Measurements from ENCODE around the gene MCC.
A peak's percentile ranks its signal among the peaks of the same experiment; 100 is the strongest.

MCC gene

DNA sequence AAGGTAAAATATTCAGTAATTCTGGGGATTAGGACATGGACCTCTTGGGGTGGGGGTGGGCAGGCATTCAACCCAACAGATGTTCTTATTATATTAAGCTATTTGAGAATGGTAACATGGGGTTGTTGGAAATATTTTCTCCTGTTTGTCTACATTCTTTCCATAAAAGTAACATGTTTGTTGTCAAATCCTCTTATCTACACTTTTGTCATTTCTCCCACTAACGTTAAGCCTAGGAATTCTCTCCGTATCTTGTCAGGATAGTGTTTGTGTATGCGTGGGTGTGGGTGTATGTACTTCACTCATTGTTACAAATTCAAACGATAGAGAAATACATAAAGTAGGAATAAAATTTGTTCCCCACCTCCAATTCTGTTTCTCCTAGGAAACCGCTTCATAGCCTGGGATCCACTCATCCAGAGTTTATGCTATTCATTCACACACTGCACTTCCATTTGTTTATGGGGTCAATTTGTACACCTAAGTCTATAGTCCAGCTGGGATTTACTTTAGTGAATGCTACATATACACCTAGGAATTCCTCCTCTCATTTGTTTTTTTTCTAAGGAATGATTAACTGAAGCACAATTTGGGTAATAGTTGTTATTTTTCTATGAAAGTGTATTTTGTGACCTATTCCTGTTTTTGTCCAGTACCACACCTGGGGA is 294.8 kb downstream of the MCC start:
- no peak for DNase-seq

DNA sequence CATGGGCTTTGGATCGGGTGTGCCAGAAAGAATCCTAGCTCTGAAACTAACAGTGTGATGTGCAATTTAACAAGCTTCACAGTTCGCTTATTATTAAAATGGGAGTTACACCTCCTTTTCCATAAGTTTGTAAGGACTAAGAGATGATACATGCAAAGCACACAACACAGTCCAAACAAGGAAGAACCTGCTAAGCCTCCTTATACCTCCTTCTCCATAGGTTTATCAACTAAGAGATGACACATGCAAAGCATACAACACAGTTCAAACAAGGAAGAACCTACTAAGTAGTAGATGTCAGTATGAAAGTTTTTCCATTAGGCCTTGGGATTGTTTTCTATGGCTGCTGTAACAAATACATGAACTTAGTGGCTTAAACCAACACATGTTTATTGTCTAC is 295.7 kb downstream of the MCC start:
- no peak for DNase-seq

DNA sequence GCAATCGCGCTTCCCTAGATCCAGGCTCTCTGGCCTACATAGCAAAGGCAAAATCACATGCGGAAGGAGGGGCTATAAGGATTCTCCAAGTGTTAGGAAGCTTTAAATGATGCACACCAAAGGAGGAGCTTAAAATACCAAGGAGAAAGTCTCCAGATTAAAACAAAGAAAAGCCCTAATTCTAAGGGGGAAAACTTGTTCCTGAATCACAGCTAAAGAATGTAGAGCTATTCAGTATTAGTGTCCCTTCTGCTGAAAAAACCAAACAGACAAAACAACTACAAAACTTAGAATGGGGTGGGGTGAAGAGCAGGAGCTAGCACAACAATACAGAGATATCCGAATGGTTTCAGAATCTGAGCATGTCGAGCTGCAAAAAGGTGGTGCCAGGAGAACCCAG is 297.9 kb downstream of the MCC start:
- DNase-seq = no peak

DNA sequence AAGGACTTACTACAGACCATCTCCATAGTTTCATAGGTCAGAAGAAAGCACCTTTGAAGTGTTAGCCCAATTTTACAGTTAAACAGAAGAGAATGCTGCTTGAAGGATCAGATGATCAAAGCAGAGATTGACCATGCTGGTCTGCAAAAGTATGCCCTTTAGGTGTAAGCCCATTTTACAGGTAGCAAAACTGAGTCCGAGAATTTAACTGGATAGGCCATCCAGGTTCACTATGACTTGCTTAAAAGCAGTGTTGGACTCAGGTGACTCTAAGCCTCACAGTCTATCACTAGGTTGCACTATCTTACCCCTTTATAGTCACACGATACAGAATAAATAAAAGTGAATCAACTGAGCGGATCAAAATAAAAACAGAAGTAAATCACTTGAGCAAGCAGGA is 299.0 kb downstream of the MCC start:
- no peak for DNase-seq

DNA sequence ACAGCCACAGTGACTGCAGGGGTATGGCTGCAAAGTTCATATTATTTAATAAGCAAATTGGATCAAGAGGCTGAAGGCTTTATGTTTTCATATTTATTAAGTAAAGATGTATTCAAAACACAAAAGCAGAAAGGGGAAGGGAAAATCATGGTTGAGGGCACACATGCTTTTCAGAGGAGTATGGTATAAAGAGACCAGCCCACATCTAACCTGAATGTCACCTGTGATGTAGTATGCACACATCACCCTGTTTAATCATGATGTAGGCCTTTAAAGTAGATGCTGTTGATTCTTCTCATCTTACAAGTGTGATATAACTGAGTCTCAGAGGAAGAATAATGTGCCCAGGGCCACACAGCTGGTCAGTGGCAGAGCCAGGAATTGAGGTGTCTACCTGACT is 299.8 kb downstream of the MCC start:
- no peak for DNase-seq

DNA sequence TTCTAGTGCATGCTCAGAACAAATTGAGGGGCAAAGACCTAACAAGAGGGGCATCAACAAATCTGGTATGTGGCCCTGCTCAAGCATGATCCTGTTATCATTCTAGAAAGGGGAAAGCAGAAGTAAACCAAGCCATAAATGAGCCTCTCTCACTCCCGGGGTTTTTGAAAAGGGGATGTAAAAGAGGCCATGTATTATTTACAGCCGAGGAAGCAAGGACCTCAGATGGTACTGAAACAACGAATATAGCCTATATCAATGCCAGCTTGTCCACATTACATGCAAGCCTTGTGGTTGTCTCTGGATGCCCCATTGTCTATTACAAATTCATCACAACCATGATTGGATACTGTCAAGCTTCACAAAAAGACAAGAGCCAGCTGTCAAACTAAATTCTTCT is 300.3 kb downstream of the MCC start:
- peak; percentile 35 for DNase-seq

DNA sequence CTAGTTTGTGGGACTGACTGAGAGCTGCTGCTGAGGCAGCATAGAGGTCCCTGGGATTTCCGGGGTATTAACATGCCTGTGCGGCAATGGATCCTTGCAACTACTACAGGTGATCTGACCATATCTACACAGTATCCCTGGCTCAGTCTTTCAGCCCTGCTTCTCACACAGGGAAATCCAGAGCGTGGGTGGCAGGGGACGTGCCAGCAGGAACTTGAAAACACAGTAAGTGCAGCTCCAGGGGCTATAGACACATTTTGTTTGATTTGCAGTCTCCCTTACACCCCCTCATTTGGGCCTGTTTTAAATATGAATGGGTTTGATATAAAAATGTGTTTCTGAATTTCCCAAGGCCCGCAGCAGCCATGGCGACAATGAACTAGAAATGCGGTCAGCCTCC is 302.2 kb downstream of the MCC start:
- DNase-seq = no peak

DNA sequence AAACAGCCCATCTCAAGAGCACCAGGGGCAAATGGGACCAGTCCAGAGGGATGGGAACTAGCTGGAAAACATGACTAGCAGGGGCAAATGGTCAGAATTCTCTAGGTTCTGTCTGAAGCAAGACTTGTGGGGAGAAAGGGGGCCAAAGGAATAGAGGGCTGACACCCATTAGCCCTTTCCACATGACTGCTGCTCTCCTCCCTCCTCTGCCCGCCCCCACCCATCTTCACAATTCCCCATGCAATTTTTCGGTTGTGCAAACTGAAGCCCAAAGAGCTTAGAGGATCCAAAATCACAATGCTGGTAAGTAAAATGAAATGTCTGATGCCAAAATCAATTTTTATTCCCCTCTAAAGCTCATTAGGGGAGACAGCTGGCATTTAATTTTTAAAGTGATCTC is 304.6 kb downstream of the MCC start:
- DNase-seq = no peak

DNA sequence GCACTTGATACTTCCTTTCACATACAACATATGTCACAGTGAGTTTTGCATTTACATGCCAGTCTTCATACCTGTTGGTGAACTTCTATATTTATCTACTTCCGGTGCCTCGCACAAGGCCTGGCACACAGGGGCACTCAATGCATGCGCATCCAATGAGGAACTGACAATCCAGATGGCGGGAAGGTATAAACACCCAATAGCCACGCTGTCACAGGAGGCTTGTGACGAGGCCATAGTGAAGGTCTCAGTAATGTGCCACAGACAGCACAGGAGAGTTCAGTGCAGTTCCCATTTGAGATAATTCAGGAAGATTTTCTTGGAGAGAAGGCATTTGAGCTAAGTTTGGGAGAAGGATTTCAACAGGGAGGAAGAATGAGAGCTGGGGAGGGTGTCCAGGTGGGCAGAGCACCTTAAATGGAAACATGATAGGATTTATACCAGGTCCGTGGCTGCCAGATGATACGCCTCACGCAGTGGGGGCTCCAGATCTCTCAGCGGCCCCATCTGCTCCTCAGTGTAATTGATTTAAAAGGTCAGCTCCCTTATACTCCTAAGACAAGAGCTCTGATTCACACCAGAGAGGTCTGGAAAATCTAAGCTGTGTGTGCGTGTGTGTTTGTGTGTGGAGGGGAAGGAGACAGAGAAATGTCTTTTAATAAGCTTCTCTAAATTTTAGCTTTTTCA is 305.5 kb downstream of the MCC start:
- no peak for DNase-seq

DNA sequence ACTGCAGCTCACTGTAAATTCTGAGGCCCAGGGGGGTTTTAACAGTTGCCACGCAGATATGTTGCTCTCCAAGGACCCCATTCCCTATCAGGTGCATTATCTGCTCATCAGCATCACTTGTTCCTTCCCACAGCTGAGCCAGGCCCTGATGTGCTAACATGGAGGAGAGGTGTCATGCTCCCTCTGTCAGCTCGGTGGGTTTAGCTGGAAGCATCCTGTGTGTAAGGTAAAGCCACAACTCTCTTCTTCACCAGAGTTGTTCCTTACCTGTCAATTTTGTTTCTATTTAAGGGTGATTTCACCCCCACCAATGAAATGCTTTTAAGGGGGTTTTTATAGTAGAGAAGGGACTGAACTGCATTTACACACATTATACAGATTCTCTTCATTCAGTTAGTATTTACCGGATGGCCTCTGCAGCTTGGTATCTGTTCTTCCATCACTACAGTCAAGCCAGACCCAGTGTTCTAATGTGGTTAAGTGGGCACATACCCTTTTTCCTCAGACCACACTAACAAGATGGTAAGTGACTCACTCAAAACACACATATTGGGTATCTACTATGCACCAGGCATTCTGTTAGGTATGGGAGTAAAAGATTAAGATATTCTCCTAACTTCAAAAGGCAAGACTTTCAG is 306.3 kb downstream of the MCC start:
- no peak for DNase-seq

DNA sequence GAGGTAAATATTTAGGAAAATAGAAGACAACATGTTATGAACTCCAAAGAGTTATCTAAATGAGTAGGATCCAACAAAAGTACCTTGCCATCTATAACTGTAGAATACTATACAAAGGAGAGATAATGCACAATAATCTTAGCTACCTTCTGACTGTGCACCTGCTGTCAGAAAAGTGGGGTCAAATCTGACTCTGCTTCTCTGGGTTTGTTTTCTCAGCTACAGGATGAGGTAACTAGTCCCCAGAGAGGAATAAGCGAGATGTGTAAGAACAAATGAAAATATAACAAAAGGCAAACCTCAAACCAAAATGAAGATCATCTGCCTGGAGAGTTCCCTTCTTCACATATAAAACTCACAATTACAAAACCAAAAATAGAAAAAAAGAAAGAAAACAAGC is 306.8 kb downstream of the MCC start:
- DNase-seq = no peak

DNA sequence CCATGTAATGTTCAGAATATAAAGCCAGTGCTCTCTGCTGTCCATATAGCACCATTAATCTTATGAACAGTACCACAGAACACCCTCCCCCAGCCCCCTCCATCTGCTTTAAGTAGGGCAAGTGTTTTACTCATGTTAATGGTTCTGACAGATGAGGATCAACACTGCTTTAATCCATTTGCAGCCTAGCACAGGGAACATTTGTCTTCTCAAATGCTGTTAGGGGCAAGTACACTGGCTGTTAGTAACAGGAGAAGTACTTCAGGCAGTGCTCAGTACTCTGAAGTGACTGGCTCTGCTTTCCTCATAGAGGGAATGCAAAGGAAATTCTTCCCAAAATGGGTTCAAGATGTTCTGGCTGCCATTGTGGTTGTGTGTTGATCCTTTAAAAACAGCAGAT is 309.1 kb downstream of the MCC start:
- DNase-seq = no peak

DNA sequence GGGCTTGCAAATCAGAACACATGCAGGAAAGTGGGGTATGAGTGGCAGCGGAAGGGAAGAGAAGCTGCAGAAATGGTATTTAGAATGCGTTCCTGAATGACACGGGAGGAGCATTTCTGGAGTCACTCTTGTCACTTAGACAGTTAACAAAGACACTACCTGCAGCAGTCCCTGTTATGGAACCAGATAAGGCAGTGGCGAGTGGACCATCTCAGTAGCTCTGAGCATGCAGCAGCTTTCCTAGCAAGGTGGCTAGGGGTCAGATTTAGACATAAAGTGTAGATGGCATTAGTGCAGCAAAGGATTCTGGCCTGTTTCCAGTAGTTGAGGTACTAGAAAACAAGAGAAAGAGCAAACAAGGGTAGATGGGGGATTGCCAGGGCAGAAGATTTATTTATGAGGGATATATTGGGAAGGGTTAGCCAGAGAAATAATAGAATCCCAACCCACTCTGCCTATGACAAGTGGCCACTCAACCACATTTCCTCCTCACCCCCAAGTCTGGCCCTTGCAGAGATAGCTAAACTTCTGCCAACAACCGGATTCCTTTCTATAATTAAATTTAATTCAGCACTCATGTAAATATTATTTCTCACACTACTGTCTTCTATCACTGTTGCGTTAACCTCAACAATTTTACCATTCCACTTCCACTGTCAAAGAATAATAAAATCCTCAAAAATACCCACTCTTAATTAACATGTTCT is 310.0 kb downstream of the MCC start:
- DNase-seq = no peak

DNA sequence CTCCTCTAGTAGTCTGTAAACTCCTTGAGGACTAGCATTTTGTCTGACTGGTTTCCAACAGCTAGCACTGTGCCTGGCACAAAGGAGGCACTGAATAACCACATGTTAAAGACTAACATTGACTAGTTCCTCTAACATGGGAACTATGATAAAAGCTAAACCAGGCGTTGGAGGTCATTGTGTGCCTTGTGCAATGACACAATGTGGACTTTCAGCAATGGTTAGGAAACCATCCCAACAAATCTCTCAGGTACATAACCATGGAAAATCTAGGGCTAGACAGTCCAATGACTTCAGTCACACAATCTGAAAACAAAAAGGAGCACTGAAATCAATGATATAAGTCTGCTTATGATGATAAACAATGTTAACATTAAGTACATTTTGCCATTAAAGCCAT is 311.0 kb downstream of the MCC start:
- DNase-seq = no peak

DNA sequence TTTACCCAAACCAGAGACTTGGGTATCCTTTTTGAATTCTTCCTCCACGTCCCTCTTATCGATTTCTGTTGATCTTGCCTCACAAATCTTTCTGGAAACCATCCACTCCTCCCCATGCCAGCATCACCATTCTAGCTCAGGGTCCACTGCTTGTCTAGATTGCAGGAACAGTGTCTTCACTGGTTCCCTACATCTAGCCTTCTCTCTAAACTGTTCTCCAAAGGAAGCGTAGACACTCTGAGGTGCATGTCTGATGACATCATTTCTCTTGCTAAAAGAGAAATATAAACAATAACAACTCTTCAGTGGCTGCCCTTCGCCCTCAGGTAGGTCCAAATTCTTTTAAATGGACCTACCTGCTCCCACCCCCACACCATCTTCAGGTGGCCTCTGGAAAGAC is 311.5 kb downstream of the MCC start:
- DNase-seq = no peak

DNA sequence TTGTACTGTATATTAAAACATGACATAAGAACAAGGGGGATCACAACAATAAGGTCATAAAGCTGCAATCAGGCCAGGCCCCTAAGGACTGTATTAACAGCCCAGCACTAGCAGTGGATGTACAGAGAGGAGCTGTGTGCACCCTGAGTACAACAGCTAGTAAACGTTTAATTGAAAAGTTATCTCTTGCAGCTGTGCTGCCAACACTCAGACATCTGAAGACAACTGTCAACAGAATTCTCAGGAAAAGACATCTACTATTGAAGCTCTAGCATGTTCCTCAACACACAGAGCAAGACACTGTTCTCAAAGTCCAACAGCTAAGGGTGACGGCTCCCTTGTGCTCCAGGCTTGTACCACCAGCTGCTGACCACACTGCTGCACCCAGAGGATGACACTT is 312.1 kb downstream of the MCC start:
- no peak for DNase-seq

DNA sequence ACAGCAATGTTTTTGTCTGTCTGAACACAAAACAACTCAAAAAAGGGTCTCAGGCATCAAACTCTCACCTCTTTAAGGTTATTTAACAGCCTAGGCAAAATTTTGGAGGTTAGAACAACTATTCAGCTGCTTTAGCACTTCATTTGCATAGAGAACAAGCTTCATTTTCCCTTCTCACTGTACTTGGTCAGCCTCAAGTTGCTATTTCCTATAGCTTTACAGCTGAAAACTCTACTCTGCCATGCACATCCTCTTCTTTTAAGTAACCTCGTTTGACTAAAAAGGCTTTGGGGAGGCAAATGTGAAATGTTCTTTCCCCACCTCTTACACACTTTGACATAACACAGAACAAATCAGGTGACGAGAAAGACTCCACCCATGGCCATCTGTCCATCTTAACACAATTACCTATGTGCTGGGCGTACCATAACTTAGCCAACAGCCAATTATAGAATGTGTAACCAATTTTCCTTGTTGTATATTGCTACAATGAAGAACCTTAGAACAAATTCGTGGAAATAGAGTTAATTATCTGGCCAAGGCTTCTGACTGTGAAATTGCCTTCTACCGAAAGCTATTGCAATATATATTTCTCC is 315.9 kb downstream of the MCC start:
- DNase-seq = no peak

DNA sequence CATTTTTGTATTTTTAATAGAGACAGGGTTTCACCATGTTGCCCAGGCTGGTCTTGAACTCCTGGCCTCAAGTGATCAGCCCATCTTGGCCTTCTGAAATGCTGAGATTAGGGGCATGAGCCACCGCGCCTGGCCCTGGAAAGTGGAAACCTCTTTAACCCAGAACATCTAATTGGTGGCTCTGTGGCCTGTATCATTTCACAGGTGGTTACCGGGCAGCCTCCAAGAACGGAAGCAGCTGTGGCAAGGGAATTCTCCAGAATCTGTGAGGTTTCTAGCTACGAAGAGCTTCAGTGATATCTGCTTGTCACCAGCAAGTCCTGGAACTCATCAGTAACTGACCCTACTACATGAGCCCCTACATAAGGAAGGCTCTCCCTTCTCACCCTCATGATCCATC is 316.7 kb downstream of the MCC start:
- DNase-seq = no peak

DNA sequence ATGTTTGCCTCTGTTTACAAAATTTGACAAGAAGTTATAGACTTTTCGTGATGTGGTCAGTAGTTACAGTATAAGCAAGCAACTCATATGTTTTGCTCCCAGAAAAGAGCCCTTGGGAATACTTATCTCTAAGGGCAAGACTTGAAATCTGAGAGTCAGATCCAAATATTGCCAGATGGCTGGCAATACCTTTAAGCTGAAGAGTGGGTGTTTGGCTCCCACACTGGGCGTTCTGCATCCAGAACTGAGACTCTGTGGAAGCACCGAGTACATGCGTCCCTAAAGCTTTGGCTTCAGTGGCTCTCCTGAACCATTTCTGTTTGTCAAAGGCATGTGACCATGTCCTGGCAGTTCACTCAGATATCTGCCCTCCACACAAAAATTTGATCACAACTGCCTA is 317.5 kb downstream of the MCC start:
- no peak for DNase-seq

DNA sequence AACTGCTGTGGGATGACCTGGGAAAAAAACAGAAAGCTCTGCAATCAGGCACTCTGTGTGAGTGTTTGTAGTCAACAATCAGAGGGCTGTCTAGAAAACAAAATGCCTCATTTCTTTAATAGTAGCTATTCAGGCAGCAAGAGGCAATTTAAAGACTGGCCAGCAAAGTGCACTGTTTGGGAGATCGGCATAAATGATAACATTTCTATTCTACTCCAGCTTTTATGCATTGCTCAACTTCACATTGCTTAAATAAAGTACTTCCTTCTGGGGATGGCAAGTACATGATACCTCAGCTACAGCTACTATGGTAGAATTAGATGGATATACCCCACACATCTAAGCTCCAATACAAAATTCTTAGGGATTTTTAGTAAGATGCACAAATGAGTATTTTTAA is 318.5 kb downstream of the MCC start:
- peak; percentile 38 for DNase-seq

DNA sequence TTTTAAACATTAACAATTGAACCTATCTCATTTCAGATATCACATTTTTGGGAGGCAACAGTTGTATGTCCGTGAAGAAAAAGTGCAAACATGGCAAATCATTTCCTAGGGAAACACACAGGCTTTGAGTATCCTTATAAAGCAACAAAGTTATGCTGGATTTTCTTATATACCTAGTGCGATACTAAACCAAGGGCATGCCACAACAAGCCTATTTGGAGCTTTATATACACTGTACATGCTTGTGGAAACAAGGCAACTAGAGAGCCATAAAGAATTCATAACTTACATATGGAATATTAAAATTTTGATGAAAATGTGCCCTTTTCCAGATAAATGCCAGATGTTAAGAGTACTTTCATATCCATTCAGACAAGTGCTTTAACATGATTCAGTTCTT is 320.3 kb downstream of the MCC start:
- DNase-seq = no peak

DNA sequence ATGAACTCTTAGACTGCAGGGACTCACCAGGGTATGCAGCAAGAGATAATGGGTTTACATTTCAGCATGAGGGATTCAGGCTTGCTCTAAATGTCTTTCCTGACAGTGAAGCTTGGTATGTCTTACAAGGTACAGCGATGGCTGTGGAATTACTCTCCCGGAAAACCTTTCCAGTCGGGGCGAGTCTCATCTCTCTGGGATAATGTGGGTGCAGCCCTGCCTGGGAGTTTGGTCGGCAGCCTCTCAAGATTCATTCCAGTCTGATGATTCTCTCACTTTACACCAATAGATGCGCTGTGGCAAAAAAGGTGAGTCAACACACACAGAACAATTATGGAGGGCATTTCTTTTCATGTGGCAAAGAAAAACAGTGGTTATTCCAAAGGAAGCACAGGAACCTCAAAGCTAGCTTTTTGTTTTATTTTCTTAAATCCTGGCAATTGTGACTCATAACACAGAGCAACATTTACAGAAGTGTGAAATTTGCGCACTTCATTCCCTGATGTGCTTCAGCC is 321.3 kb downstream of the MCC start:
- no peak for DNase-seq

DNA sequence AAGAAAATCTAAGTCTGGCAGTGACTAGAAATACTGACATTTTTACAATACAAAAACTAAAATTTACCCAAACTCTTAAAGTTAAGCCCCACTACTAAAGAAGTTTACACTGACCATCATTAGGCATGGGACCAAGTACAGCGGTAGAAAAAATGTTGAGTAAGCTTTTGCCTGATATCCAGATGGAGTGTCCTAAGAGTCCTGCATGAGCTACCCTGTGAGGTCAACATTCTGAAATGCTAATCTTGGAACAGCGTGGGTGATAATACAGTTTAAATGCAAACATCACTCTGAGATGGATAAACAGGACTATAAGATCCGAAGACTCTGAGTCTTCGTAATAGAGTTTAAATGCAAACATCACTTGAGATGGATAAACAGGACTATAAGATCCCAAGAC is 322.0 kb downstream of the MCC start:
- DNase-seq = no peak
